Measurements from ENCODE around the gene C1QB.
A peak's percentile ranks its signal among the peaks of the same experiment; 100 is the strongest.
"Not testable (repeated sequence)": the region's sequence is repeated elsewhere in the genome, so short reads cannot be mapped to it uniquely, and the experiment has no call there.

The C1QB gene

DNA sequence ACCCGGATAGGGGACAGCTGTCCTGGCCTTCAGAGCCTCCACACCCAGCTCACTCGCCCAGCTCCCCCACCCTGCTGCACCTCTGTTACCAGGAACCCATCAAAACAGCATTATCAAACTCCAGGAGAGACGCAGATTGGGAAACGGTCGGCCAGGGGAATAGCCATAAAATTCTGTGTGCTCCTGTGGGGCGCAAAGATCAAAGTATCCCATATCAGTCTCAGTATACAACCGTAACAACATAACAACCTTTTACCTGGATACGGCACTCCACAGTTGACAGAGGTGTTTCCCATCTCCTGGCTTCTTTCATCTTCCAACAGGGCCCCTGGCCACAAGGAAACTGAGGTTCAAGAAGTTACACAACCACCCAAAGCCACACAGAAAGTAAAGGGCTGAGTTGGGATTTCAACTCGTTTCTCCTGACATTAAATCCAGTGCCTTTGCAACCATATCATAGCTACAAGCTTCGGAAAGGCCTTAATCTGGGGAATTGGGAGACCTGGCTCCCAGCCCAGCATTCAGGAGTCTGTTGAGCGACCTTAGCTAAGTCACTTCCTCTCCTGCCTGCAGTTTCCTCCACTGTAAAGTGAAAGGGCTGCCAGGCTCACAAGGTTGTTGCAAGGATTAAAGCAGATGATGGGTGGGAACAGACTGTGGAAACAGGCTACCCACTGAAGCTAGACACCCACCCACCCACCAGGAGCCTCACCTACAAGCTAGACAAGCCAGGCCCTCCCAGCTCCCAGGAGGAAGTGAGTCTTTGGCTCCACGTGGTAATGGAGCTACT is 49.5 kb downstream of the C1QB start:
- no peak for DNase-seq

DNA sequence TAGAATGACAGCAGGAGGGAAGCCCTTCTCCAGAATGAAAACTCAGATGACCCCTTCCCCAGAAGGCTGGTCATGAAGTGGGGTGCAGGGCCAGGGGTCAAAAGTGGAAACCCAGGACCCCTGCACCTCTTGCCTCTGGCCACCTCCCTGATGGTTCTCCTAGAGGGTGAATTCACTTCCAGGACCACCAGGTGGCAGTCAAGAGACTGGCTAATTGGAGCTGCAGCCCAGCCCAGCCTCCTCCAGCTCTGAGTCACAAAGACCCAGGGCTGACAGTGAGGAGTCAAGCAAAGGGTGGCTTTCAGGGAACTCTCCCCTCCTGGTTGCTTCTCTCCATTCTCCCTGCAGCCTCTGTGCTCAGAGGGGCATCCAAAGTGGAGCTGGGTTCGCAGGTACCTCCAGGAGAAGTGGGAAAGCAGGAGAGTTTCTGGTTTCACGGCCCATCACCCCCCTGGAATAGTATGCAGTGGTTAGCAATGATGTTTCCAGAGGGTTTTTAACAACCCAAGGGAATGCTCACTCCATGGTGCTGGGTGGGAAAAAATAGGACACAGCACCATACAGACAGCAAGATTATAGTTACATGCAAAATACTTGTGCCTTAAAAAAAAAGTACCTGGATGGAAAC is 51.5 kb downstream of the C1QB start:
- peak; percentile 24 to 82 for DNase-seq

DNA sequence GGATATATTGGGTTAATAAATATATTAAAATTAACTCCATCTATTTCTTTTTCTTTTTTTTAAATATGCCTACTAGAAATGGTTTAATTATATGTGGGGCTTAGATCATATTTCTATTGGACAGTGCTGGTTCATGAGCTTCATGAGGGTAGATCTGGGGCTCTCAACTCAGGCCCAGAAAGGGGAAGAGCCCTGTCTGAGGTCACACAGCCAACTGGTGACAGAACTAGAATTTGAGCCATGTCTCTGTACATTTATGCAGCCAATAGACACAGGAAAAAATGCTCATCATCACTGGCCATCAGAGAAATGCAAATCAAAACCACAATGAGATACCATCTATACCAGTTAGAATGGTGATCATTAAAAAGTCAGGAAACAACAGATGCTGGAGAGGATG is 52.5 kb downstream of the C1QB start:
- DNase-seq = peak in 1 of 2 experiments; percentile 23

DNA sequence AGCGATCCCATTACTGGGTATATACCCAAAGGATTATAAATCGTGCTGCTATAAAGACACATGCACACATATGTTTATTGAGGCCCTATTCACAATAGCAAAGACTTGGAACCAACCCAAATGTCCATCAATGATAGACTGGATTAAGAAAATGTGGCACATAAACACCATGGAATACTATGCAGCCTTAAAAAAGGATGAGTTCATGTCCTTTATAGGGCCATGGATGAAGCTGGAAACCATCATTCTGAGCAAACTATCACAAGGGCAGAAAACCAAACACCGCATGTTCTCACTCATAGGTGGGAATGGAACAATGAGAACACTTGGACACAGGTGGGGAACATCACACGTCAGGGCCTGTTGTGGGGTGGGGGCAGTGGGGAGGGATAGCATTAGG is 53.1 kb downstream of the C1QB start:
- DNase-seq = not testable (repeated sequence)

DNA sequence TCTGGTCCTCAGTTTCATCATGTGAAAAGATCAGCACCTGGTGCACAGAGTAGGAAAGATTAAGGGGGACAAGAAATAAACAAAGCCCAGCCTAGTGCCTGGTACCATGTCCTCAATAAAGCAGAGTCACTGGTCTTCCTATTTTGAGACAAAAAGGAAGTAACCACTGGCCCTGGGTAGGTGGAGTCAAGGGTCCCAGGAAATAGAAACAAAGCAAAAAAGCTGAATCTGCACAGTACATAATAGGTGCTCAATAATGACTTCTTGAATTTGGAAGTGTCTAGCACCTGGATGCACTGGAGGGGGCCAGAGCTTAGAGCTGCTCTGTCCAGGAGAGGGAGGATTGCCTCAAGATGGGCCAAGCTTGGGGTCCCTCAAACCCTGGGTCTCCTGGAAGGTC is 55.7 kb downstream of the C1QB start:
- DNase-seq = no peak

DNA sequence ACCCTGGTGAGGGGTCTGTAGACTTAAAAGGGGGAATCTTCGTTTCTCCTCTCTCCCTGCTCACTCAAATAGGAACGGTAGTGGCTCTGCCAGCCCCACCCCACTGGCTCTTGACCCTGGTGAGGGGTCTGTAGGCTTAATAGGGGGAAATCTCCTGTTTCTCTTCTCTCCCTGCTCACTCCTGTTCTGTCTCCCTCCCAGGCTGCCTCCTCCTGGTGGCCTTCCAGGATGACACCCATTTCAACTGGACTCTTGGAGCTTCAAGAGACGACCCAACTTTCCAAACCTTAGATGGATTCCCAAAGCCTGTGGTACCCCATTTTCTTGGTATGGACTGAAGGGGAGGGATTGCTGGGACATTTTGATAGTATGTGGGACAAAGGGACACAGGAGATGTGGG is 56.2 kb downstream of the C1QB start:
- peak; percentile 3 to 7 for DNase-seq

DNA sequence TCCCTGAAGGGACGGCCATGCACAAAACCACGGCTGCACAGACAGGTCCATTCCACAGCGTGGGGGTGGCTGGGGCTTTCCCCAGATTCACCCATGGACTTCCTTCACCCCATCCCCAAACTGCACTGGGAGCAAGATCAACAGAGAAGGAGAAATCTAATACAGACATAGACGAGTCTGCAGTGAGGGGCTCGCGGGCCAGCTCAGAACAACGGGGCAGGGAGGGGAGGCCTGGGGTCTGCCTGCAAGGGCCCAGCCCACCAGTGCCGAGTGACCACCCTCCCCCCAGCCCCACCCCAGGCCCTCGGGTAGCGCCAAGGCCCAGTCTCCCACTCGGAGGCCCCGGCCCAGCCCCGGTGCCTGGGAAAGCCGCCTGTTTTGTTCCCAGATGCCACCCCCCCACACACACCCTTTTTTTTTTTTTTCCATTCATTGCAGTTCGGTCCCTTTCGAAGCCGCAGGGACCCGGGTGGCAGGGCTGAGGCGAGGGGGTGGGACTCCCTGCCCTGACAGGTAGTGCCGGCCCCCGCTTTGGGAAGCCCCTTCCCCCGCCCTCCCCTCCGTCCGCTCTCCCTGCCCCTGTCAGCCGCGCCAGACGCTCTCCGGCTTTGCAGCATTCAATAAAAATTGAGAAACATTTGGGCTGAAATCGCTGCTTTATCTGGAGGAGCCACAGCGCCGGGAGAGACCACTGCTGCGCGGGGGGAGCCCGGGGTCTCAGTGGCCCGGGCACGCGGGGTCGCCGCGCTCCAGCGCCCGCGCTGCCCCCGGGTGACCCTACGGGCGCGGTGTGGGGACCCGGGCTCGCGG is 57.1 kb downstream of the C1QB start:
- DNase-seq = peak in 1 of 2 experiments; percentile 64

DNA sequence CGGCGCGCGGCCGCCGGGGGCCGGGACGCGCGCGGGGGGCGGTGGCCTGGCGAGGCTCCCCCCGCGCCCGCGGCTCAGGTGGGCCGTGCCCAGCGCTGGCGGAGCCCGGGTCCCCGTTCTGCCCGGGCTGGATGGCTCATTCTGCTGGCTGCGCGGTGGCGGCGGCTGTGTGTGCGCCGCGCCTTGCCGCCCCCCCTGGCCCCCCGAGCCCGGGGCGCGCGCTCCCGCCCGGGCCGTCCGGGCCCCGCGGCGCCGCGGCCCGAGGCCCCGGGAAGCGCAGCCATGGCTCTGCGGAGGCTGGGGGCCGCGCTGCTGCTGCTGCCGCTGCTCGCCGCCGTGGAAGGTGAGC is 57.6 kb downstream of the C1QB start, which contains the start of gene EPHB2:
Gene EPHB2 (plus strand): TSS at position 139 of the 349 bp plus-strand sequence. CDS start 144 bp downstream, at position 283.
- DNase-seq = peak in 1 of 2 experiments; percentile 68

DNA sequence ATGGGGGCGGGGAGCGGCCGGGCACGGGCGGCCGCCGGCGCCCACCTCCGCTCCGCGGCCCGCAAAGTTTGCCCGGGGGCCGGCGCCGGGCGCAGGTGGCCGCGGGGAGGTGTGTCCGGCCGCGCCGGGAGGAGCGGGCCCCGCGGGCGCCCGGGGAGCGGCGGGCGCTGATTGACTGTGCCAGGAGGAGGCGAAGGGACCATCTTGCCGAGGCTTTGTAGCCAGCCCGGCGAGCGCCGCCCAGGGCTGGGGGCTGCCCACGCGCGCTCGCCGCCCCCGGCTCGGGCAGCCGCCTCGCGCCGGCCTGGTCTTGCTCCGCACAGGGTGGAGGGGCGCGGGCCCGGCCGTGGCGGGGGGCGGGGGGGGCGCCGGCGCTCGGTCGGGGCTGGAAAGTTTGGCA is 58.0 kb downstream of the C1QB start:
- DNase-seq = peak in 1 of 2 experiments; percentile 28
